Gastrocnemius medialis (tissue), 4 donors: ENCODE measurements around the gene CACNA1A. TPM values are rescaled to one million over a fixed set of nuclear protein-coding genes. Genes with fewer than 3 reads are reported as not detected.

Experiments
- ATAC-seq, 2 donors: fragments of 150-250 bp; one replicate each; pipeline ENCODE4 v1.9.1; 2016
- DNase-seq, 2 donors: peaks; one replicate each; pipeline ENCODE4 v3.0.0-alpha.2; 2019
- H3K27ac ChIP-seq, 4 donors: fragments of 200-600 bp; sonication (generic); 1 replicate in 1 of 4; 2 replicates in 3 of 4; pipeline ENCODE4 v1.5.1; 2016 to 2018; ENCODE audit warnings: mild to moderate bottlenecking in 2 of 4, moderate library complexity in 1 of 4
- H3K27me3 ChIP-seq, 3 donors: fragments of 200-600 bp; sonication (generic) in 2 of 3; 1 replicate in 1 of 3; 2 replicates in 2 of 3; pipeline versions ENCODE4 v1.5.1 to v1.6.0; 2016 to 2019; ENCODE audit warnings: mild to moderate bottlenecking in 1 of 3, moderate library complexity in 1 of 3
- H3K36me3 ChIP-seq, 2 donors: fragments of 200-600 bp; sonication (generic) in 1 of 2; one replicate each; pipeline ENCODE4 v1.5.1; 2017 to 2018
- H3K4me1 ChIP-seq, 2 donors: fragments of 200-600 bp; sonication (generic) in 1 of 2; one replicate each; pipeline ENCODE4 v1.5.1; 2016 to 2017; ENCODE audit warnings: mild to moderate bottlenecking in 2 of 2
- H3K4me3 ChIP-seq, 4 donors: fragments of 200-600 bp; sonication (generic) in 3 of 4; 1 replicate in 1 of 4; 2 replicates in 3 of 4; pipeline ENCODE4 v1.5.1; 2016 to 2019; ENCODE audit warnings: mild to moderate bottlenecking in 2 of 4
- H3K9me3 ChIP-seq, 3 donors: fragments of 200-600 bp; sonication (generic) in 2 of 3; 1 replicate in 1 of 3; 2 replicates in 2 of 3; pipeline ENCODE4 v1.5.1; 2016 to 2019
- POLR2A ChIP-seq, 2 donors: fragments of 450-650 bp; IDR thresholded peaks; one replicate each; pipeline ENCODE4 v1.6.1; 2017; ENCODE audit warnings: antibody characterized with exemption in 2 of 2, mild to moderate bottlenecking in 2 of 2, moderate library complexity in 2 of 2
- in situ Hi-C, 4 donors: fragments of 200-750 bp; cut with MboI; loops; one replicate each; pipeline versions ENCODE4 v1.15.0 to v1.8.0; 2017; ENCODE audit warnings: low sequenced_read_pairs in 4 of 4
- intact Hi-C: fragments of 100-400 bp; cut with DNase I; formaldehyde crosslinking; loops from one replicate; pipeline ENCODE4 v1.15.1; 2023; ENCODE audit warnings: low total_unique reads
- total RNA-seq, 4 donors: library from RNA; depleted of rRNA; stranded (reverse); fragments of >200 nt; gene quantifications; one replicate each; pipeline versions ENCODE4 v1.1.0 to v1.2.3, GENCODE V29; 2016
- TF ChIP-seq, protein P1 (sequence below), 5 experiments: fragments of 450-650 bp in 3 of 5; fragments of 200-600 bp in 2 of 5; sonication (generic) in 2 of 5; IDR thresholded peaks in 4 of 5; conservative IDR thresholded peaks in 1 of 5; 1 replicate in 4 of 5; 2 replicates in 1 of 5; pipeline ENCODE4 v1.5.1; 2016 to 2019; ENCODE audit warnings: antibody characterized with exemption in 5 of 5, mild to moderate bottlenecking in 3 of 5, moderate library complexity in 3 of 5

The CACNA1A gene
- total RNA-seq, 4 donors from 2014 or later = 0.15 to 0.51 (median 0.33) TPM; not detected in 1

- H3K9me3 ChIP-seq = no peaks in the 10 kb centered on the region
- intact Hi-C loops = loop anchor here (5.0 kb wide), 1 partner anchor 57 kb away; the partner anchor contains the start of genes IER2 and STX10
- no peaks in the 10 kb centered on the region for H3K36me3 ChIP-seq
- no peak for TF ChIP-seq POLR2A (IDR thresholded peaks at IDR 0.05)
- TF ChIP-seq, protein P1, sequence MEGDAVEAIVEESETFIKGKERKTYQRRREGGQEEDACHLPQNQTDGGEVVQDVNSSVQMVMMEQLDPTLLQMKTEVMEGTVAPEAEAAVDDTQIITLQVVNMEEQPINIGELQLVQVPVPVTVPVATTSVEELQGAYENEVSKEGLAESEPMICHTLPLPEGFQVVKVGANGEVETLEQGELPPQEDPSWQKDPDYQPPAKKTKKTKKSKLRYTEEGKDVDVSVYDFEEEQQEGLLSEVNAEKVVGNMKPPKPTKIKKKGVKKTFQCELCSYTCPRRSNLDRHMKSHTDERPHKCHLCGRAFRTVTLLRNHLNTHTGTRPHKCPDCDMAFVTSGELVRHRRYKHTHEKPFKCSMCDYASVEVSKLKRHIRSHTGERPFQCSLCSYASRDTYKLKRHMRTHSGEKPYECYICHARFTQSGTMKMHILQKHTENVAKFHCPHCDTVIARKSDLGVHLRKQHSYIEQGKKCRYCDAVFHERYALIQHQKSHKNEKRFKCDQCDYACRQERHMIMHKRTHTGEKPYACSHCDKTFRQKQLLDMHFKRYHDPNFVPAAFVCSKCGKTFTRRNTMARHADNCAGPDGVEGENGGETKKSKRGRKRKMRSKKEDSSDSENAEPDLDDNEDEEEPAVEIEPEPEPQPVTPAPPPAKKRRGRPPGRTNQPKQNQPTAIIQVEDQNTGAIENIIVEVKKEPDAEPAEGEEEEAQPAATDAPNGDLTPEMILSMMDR (IDR thresholded peaks at IDR 0.05 in 4 of 5, conservative IDR thresholded peaks at IDR 0.05 in 1 of 5) = no peak
- H3K4me1 ChIP-seq = no peaks in the 10 kb centered on the region
- no peak for DNase-seq
- ATAC-seq = no peak
- in situ Hi-C loops = no loop called here
- H3K4me3 ChIP-seq = no peak overlapping the region
- no peak overlapping the region for H3K27ac ChIP-seq
- H3K27me3 ChIP-seq = peaks cover 2 to 13% (median 11%) of the 10 kb centered on the region in 3 donors
Observed at GRCh38 chr19:13209484-13210338, 296.6 kb downstream of the CACNA1A start.

DNA sequence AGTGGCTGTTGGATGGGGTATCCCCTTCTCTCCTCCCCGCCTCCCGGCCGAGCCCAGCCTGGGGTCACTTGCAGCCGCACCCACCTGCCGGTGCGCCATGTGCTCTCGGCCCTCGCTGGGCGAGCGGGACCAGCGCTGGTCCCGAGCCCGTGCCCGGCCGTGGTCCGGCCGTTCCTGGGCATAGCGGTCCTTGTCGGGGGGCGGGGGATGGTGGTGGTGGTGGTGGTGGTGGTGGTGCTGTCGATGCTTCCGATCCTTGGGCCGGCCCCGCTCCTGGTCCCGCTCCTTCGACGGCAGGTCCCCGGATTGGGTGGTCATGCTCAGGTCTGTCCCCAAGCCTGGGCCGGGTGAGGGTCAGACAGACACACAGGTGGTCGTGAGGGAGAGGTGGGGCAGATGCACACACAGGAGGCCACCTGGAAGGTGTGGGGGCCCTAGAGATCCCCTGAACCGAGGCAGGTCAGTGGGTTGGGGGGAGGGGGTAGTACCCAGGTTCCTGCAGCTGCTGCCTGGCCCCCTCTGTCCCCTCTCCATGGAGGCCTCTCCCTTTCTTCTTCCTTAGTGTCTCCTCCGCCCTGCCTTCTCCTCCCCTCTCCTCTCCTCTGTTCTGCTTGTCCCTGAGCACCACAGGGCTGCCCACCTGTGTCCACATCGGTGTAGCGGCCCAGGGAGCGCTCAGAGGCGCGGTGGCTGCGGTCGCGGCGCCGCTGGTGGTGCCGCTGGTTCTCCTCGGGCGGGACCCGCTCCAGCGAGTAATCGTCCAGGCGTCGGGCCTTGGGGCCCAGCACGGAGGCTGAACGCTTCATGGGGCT lies 297.4 kb downstream of the CACNA1A start:
- H3K9me3 ChIP-seq = no peaks in the 10 kb centered on the region
- H3K27ac ChIP-seq = peak overlapping the region in 3 of 4 donors; percentile 22 to 71 (median 56)
- no peaks in the 10 kb centered on the region for H3K4me1 ChIP-seq
- H3K36me3 ChIP-seq = no peaks in the 10 kb centered on the region
- peaks cover 2 to 13% (median 11%) of the 10 kb centered on the region in 3 donors for H3K27me3 ChIP-seq
- DNase-seq (no peak), ATAC-seq (no peak)
- TF ChIP-seq POLR2A (IDR thresholded peaks at IDR 0.05) = no peak
- TF ChIP-seq, protein P1 (IDR thresholded peaks at IDR 0.05 in 4 of 5, conservative IDR thresholded peaks at IDR 0.05 in 1 of 5) = no peak
- in situ Hi-C loops (no loop called here), intact Hi-C loops (loop anchor here (5.0 kb wide), 1 partner anchor 57 kb away; the partner anchor contains the start of genes IER2 and STX10)
- H3K4me3 ChIP-seq = peak overlapping the region; percentile 41 to 53 (median 44)

DNA sequence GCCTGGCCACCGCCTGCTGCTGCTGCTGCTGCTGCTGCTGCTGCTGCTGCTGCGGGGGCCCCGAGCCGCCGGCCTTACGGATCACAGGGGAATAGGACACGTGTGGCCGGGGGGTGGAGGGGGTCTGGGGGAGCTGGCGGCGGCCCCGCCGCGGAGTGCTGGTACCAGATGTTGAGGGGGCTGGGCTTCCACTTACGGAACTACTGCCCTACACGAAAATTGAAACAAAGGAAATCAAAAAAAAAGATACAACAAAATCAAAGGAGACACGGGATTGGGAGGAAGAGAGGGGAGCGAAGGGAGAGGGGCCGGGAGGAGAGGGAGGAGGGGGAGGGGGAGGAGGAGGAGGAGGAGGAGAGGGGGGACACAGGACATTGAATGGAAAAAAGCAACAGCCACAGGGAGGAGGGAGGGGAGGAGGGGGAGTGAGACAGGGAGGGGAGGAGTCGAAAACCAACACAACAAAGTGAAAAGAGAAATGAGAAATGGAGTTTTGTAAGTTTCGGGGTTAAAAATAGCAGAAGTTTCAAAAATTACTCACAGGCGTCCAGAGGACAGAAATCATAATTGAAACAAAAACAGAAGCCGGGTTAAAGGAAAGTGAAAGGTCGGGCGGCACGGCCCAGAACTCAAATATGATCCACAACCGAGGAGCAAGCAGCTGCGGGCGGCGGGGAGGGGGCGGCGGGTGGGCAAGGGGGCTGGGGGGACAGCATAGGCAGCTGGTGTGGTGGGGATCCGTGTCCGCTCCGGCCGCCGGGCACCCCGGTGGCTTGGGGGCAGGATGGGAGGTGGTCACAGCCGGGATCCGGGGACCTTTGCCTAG lies 298.2 kb downstream of the CACNA1A start:
- intact Hi-C loops (loop anchor here (5.0 kb wide), 1 partner anchor 56 kb away; the partner anchor contains the start of genes IER2 and STX10), in situ Hi-C loops (no loop called here)
- H3K36me3 ChIP-seq = no peaks in the 10 kb centered on the region
- peak; percentile 26 to 41 for ATAC-seq
- H3K4me1 ChIP-seq = no peaks in the 10 kb centered on the region
- peaks cover 2 to 13% (median 11%) of the 10 kb centered on the region in 3 donors for H3K27me3 ChIP-seq
- H3K4me3 ChIP-seq = peak overlapping the region; percentile 41 to 53 (median 44)
- DNase-seq = peak in 1 of 2 donors; percentile 24
- H3K27ac ChIP-seq = peak overlapping the region; percentile 49 to 71 (median 58)
- H3K9me3 ChIP-seq = no peaks in the 10 kb centered on the region
- TF ChIP-seq POLR2A (IDR thresholded peaks at IDR 0.05) = no peak
- TF ChIP-seq, protein P1 (IDR thresholded peaks at IDR 0.05 in 4 of 5, conservative IDR thresholded peaks at IDR 0.05 in 1 of 5) = no peak

- Histone ChIP-seq H3K27ac (peak overlapping the region; percentile 49 to 71 (median 58)), H3K4me3 (peak overlapping the region; percentile 41 to 53 (median 44)), H3K36me3 (no peaks in the 10 kb centered on the region), H3K27me3 (peaks cover 2 to 13% (median 11%) of the 10 kb centered on the region in 3 donors), H3K9me3 (no peaks in the 10 kb centered on the region), H3K4me1 (no peaks in the 10 kb centered on the region)
- TF ChIP-seq, protein P1 (IDR thresholded peaks at IDR 0.05 in 4 of 5, conservative IDR thresholded peaks at IDR 0.05 in 1 of 5) = no peak
- no peak for TF ChIP-seq POLR2A (IDR thresholded peaks at IDR 0.05)
- DNase-seq = no peak
- in situ Hi-C loops = no loop called here
- intact Hi-C loops = loop anchor here (5.0 kb wide), 1 partner anchor 55 kb away; the partner anchor contains the start of genes IER2 and STX10
- ATAC-seq = no peak
Observed at GRCh38 chr19:13207237-13207845, 298.9 kb downstream of the CACNA1A start.
